ENCODE data around the gene APOC1. TPM values are rescaled to one million over a fixed set of nuclear protein-coding genes. Genes with fewer than 3 reads are reported as not detected.
"Not testable (repeated sequence)": the region's sequence is repeated elsewhere in the genome, so short reads cannot be mapped to it uniquely, and the experiment has no call there.

APOC1 gene
- total and polyA plus RNA-seq, 8 donors = 9.2 to 569 (median 12.6) TPM

GRCh38 chr19:44924243-44924725 lies 9.9 kb downstream of the APOC1 start:
- peaks cover 4 to 29% of the 10 kb centered on the region in 2 donors for H3K4me1 ChIP-seq
- H3K4me3 ChIP-seq = no peak overlapping the region
- DNase-seq = no peak
- intact Hi-C loops (cut with DNase I) = no loop called here
- H3K27ac ChIP-seq = peak overlapping the region in 1 of 2 donors; percentile 39
- ATAC-seq = no peak
- H3K36me3 ChIP-seq = no peaks in the 10 kb centered on the region
- no peaks in the 10 kb centered on the region for H3K27me3 ChIP-seq
- no peak for TF ChIP-seq CTCF (IDR thresholded peaks at IDR 0.05)
- H3K9me3 ChIP-seq = no peaks in the 10 kb centered on the region

GRCh38 chr19:44925114-44925891 lies 10.9 kb downstream of the APOC1 start:
- Histone ChIP-seq H3K4me1 (peaks cover 4 to 29% of the 10 kb centered on the region in 2 donors), H3K27ac (peak overlapping the region in 1 of 2 donors; percentile 39), H3K9me3 (no peaks in the 10 kb centered on the region), H3K36me3 (no peaks in the 10 kb centered on the region), H3K27me3 (no peaks in the 10 kb centered on the region), H3K4me3 (no peak overlapping the region)
- intact Hi-C loops (cut with DNase I) = no loop called here
- peak; percentile 72 to 90 (median 87) for DNase-seq
- TF ChIP-seq CTCF (IDR thresholded peaks at IDR 0.05) = no peak
- ATAC-seq = peak; percentile 65

- H3K4me1 ChIP-seq = peaks cover 4 to 29% of the 10 kb centered on the region in 2 donors
- ATAC-seq = peak; percentile 10
- H3K27me3 ChIP-seq; DNase-seq; H3K9me3 ChIP-seq; intact Hi-C loops (cut with DNase I); H3K36me3 ChIP-seq; H3K4me3 ChIP-seq: not testable (repeated sequence)
- peak overlapping the region in 1 of 2 donors; percentile 19 for H3K27ac ChIP-seq
Observed at GRCh38 chr19:44926245-44927077, 12.1 kb downstream of the APOC1 start.

GRCh38 chr19:44927746-44928145 lies 13.3 kb downstream of the APOC1 start:
- TF ChIP-seq CTCF (IDR thresholded peaks at IDR 0.05) = no peak
- intact Hi-C loops (cut with DNase I) = no loop called here
- no peaks in the 10 kb centered on the region for H3K36me3 ChIP-seq
- H3K4me3 ChIP-seq = no peak overlapping the region
- peak; percentile 17 for ATAC-seq
- no peaks in the 10 kb centered on the region for H3K27me3 ChIP-seq
- no peaks in the 10 kb centered on the region for H3K9me3 ChIP-seq
- peaks cover 4 to 29% of the 10 kb centered on the region in 2 donors for H3K4me1 ChIP-seq
- no peak overlapping the region for H3K27ac ChIP-seq
- DNase-seq = no peak

DNA sequence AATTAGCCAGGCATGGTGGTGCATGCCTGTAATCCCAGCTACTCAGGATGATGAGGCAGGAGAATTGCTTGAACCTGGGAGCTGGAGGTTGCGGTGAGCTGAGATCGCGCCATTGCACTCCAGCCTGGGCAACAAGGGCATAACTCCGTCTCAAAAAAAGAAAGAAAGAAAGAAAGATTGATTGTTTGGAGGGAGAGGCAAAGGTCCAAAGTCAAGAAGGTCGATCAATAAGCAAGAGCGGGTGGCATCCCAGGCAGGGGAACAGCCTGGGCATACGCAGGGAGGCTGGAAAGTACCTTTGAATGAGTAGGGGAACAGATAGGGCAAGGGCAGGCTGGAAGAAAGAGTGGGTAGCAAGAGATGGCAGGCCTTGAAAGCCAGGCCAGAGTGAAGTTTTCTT lies 15.7 kb downstream of the APOC1 start:
- H3K36me3 ChIP-seq = no peaks in the 10 kb centered on the region
- DNase-seq (no peak), ATAC-seq (no peak)
- peaks cover 4 to 22% of the 10 kb centered on the region in 2 donors for H3K4me1 ChIP-seq
- no peak overlapping the region for H3K27ac ChIP-seq
- H3K27me3 ChIP-seq = no peaks in the 10 kb centered on the region
- no peak for TF ChIP-seq CTCF (IDR thresholded peaks at IDR 0.05)
- H3K4me3 ChIP-seq = no peak overlapping the region
- H3K9me3 ChIP-seq = no peaks in the 10 kb centered on the region
- intact Hi-C loops (cut with DNase I) = no loop called here
